GM18951 (cell line): ENCODE data around the gene ZNF532.
"Not testable (repeated sequence)": the region's sequence is repeated elsewhere in the genome, so short reads cannot be mapped to it uniquely, and the experiment has no call there.

Source experiments
- POLR2A ChIP-seq: IDR thresholded peaks from 4 replicates; pipeline ENCODE4 v1.6.1; 2011; ENCODE audit warnings: mild to moderate bottlenecking; ENCODE audit not compliant: insufficient read length, insufficient read depth; ENCODE audit errors: extremely low read depth
- in situ Hi-C: fragments of 300-500 bp; cut with MboI; formaldehyde crosslinking; loops from one replicate; pipeline ENCODE4 v1.12.0; 2022; ENCODE audit warnings: low sequenced_read_pairs, mixed read lengths, inconsistent platforms; ENCODE audit not compliant: unreplicated experiment

Gene ZNF532

GRCh38 chr18:58838165-58838860 is 26.4 kb upstream of the ZNF532 start:
- in situ Hi-C loops, result no loop called here
- TF ChIP-seq POLR2A, result no peak

DNA sequence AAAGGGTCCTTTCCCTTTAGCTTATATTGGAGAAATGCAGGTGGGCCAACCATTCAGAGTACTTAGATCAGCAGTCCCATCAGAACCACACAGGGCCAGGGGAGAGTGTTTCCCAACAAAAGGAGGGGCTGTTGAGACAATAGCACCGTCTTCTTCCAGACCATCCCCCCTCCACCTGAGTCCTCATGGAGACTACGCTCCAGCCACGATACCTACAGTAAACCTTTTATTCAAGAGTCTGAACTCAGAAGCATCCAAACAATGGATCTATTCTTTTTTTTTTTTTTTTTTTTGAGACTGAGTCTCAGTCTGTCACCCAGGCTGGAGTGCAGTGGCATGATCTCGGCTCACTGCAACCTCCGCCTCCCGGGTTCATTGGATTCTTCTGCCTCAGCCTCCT is 25.7 kb upstream of the ZNF532 start:
- TF ChIP-seq POLR2A, result no peak
- in situ Hi-C loops, result no loop called here

DNA sequence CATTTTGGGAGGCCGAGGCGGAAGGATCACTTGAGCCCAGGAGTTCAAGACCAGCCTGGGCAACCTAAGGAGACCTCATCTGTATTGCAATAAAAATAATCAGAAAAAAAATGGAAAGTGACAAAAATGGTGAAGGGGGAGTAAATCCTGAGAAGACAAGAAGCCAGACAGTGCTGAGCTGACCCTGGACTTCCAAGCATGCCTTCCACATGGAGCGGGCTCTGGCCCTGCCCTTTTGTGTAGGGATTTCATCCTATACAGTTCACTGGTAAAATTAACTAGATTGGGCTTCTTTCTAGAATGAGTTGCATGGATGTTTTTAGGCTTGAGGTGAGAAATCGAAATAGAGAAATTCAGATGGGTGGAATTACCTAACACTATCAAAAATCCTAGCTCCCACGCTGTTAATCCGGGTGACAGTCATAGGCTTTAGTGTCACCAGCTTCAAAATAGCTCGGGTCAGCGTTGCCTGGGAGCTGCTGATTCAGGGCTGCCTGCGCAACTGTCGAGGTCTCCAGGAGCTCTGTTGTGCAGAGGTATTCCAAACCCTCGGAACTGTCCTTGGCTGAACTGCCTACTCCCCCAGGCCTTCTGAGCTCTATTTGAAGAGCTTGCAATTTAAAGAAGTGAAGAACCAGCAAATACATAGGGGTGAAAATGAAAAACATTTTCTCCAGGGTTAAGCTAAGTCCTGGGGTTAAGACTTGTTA is 21.5 kb upstream of the ZNF532 start:
- in situ Hi-C loops, result no loop called here

DNA sequence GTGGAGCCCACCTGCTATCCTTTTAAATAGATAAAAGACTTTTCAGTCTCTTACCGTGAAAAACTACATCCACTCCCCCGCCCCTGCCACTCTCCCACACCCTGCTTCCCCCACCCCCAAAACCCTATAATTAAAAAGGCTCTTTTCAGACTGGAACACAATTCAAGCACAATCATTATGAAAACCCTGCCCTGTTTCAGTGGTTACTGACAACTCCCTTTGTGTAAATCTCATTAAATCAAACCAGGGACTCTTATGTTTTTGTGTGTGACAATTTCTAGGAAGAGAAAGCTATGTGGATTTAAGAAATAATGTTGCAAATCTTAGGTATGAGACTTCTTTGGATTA is 21.0 kb upstream of the ZNF532 start:
- in situ Hi-C loops, result no loop called here
- no peak for TF ChIP-seq POLR2A

More for the DNA sequence above, 21.5 kb upstream of the ZNF532 start:
- TF ChIP-seq POLR2A, result no peak

DNA sequence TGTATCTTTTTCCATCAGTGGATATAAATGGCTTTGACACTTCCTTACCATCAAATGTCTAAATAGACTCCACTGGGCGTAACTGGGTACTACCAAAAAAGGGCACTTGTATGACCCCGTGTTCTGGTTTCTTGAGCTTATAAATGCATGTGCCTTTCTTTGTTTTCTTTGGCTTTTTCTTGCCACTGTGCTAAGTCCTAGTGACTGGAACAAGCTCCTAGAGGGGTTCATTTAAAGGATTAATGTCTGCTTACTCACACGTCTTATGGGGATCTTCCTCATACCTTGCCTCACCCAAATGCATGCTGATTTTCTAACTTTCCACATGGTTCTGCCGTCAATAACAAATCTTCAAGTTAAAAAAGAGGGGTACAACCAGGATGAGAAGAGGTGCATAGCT is 19.8 kb upstream of the ZNF532 start:
- in situ Hi-C loops, result no loop called here
- TF ChIP-seq POLR2A, result no peak

DNA sequence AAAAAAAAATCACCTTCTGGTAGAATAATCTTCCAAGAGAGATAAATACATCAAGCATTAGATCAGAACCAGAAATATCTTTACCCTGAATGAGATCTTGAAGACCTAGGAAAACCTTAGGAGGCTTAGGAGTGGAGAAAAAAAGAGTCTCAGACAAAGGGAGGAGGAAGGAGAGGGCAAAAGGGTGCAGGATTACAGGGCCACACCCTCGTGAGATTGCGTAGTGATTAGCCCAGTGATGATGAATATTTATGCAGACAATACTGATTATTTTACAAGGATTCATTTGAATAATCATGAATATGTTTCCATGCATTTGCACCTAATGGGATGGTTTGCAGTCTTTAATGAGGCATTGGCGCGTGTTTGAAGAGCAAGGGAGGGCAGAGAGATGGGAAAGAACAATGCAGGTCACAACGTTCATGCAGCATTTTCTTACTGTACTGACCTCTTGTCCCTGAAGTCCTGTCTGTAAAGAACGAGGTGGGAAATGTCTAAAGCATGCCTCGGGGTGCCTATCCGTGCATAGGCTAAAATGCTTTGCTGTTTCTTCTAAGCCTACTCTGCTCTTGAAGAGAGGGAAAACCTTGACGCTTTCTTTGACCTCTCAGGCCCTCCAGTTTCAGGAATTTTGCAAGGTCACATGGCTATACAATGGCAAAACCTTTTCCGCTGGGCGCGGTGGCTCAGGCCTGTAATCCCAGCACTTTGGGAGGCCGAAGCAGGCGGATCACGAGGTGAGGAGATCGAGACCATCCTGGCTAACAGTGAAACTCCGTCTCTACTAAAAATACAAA is 18.6 kb upstream of the ZNF532 start:
- no peak for TF ChIP-seq POLR2A
- in situ Hi-C loops, result no loop called here

GRCh38 chr18:58847383-58848071 is 17.1 kb upstream of the ZNF532 start:
- no peak for TF ChIP-seq POLR2A
- in situ Hi-C loops, result no loop called here

DNA sequence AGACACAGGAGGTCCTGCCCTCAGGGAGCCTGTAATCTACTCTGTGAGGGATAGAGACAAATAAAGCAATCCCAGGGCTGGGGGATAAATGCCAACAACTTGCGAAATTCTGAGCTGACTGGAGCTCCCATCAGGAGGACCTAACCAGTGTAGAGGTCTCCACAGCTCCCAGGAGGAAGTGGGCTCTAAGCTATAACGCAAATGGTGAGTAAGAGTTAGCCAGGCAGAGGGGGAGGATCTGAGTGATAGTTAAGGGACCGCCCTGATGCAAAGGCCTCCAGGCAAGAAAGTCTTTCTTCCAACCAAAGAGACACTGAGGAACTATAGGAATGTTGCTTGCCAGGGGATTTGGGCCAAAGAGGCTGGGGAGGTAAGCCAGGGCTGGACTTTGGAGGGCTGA is 16.0 kb upstream of the ZNF532 start:
- in situ Hi-C loops, result no loop called here
- no peak for TF ChIP-seq POLR2A

- in situ Hi-C loops, result no loop called here
- TF ChIP-seq POLR2A, result no peak
These were observed 13.7 kb upstream of the ZNF532 start for GRCh38 chr18:58850786-58851469.

GRCh38 chr18:58851856-58852255 is 12.8 kb upstream of the ZNF532 start:
- in situ Hi-C loops, result no loop called here

GRCh38 chr18:58852629-58853028 is 12.0 kb upstream of the ZNF532 start:
- no peak for TF ChIP-seq POLR2A
- in situ Hi-C loops, result no loop called here

More at GRCh38 chr18:58851856-58852255, 12.8 kb upstream of the ZNF532 start:
- no peak for TF ChIP-seq POLR2A

GRCh38 chr18:58853561-58853960 is 11.1 kb upstream of the ZNF532 start:
- TF ChIP-seq POLR2A, result no peak
- in situ Hi-C loops, result no loop called here

- in situ Hi-C loops, result not testable (repeated sequence)
These were observed 9.2 kb upstream of the ZNF532 start for GRCh38 chr18:58855521-58855920.
